ENCODE data around the gene ZNF552. TPM values are rescaled to one million over a fixed set of nuclear protein-coding genes. Genes with fewer than 3 reads are reported as not detected.
"Not testable (repeated sequence)": the region's sequence is repeated elsewhere in the genome, so short reads cannot be mapped to it uniquely, and the experiment has no call there.

Gene ZNF552
- total and polyA plus RNA-seq, 2 of the 8 experiments (the other 6 are each of a cell fraction or from before 2014, with no cell fraction given), result 5.9 to 11.6 TPM

DNA sequence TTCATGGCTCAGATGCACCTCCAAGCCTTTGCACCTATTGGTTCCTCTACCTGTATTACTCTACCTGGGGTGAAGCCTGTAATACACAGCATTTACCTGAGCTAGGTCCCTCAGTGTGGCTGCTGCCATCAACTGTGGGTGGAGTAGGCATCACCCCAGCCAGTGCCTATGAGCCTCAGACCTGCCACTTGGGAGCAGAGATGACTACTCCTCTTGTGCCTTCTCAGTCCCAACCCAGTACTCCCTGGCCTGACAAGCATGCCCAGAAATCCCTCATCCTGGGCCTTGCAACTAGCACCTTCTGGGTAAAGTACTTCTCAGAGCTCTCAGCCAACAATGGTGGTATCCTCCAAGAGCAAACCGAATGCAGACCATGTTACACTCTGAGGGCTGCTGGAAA is 18.1 kb downstream of the ZNF552 start:
- H2BK120ac ChIP-seq (replicated peaks; ENCODE audit: low read depth, low read length); H3K23ac ChIP-seq (ENCODE audit: insufficient read length); H4K5ac ChIP-seq (ENCODE audit: insufficient read length, low read depth, low read length); H3K9ac ChIP-seq (replicated peaks in 1 of 4; ENCODE audit: extremely low read depth in 1 of 4, low read depth in 3 of 4, low read length in 3 of 4); H3K9me3 ChIP-seq (ENCODE audit: insufficient read depth in 2 of 2, low read depth in 1 of 2, low read length in 1 of 2); H3K4me3 ChIP-seq (ENCODE audit: extremely low read depth in 1 of 4, insufficient read depth in 2 of 4, low read depth in 3 of 4, low read length in 4 of 4); H4K91ac ChIP-seq (replicated peaks; ENCODE audit: insufficient read length, low read length); H3K79me2 ChIP-seq (ENCODE audit: control insufficient read depth in 1 of 2, insufficient read depth in 2 of 2, low read length in 2 of 2); H3K4me2 ChIP-seq (ENCODE audit: insufficient read depth in 1 of 2, low read depth in 2 of 2, low read length in 2 of 2); DNase-seq (ENCODE audit: low read depth in 1 of 2, low spot score in 2 of 2); H3K18ac ChIP-seq (ENCODE audit: extremely low read depth, low read length); H3K27me3 ChIP-seq (replicated peaks in 1 of 4; ENCODE audit: control insufficient read depth in 3 of 4, extremely low read depth in 1 of 4, insufficient read depth in 3 of 4, low read length in 3 of 4); H4K8ac ChIP-seq (ENCODE audit: extremely low read depth, insufficient read depth, low read length); H2AFZ ChIP-seq (ENCODE audit: low read length); H3K23me2 ChIP-seq (ENCODE audit: low read depth, low read length); H4K20me1 ChIP-seq (replicated peaks in 1 of 2; ENCODE audit: control insufficient read depth in 1 of 2, insufficient read depth in 2 of 2, low read length in 2 of 2); FAIRE-seq; H3K14ac ChIP-seq (ENCODE audit: insufficient read length); H3K56ac ChIP-seq (replicated peaks; ENCODE audit: insufficient read length, low read depth, low read length); POLR2A ChIA-PET (ENCODE audit: partially characterized antibody); H2BK15ac ChIP-seq (ENCODE audit: low read length); H2AK5ac ChIP-seq (ENCODE audit: low read depth, low read length); H2BK5ac ChIP-seq (ENCODE audit: low read depth, low read length); H3K27ac ChIP-seq (ENCODE audit: low read depth, low read length); H3K4ac ChIP-seq (replicated peaks; ENCODE audit: insufficient read length, low read depth, low read length); H2BK20ac ChIP-seq (ENCODE audit: low read length); H3K79me1 ChIP-seq (ENCODE audit: low read depth, low read length); H2BK12ac ChIP-seq (ENCODE audit: low read depth, low read length): not testable (repeated sequence)
- peaks cover 0 to 13% (median 3%) of the 10 kb centered on the region in 4 experiments; a peak in 3 of 8 replicates for H3K36me3 ChIP-seq (ENCODE audit: control insufficient read depth in 2 of 4, insufficient read depth in 4 of 4, low read length in 3 of 4)
- WGBS, 2 experiments (ENCODE audit: extremely low coverage in 1 of 2, insufficient coverage in 1 of 2, insufficient read length in 1 of 2, insufficient replicate concordance in 2 of 2, low coverage in 1 of 2, low lambda C conversion rate in 2 of 2, missing lambda C conversion rate in 1 of 2), result 94% methylated on average over 1 of the region's 1 CpG; no CpG with 5 or more reads in 1 of the 2 experiments
- peaks cover 3 to 13% (median 5%) of the 10 kb centered on the region in 4 experiments; a peak in 6 of 7 replicates for H3K4me1 ChIP-seq (replicated peaks in 1 of 4; ENCODE audit: control insufficient read depth in 3 of 4, insufficient read depth in 4 of 4, low read length in 3 of 4)
- CTCF ChIA-PET (ENCODE audit: partially characterized antibody), result interaction anchor here (0.6 to 1.3 kb wide), 2 partner anchors 11 to 1489 kb away, joined by 3 read pairs; no protein-coding TSS in a partner anchor
